Stomach (tissue), 4 donors: Measurements from ENCODE around the gene C16orf54.

Source experiments
- CTCF ChIP-seq, 7 experiments: fragments of 450-650 bp in 4 of 7; fragments of 200-600 bp in 3 of 7; sonication (generic) in 3 of 7; IDR thresholded peaks; one replicate each; pipeline ENCODE4 v1.5.1; 2016 to 2019; ENCODE audit warnings: antibody characterized with exemption in 7 of 7, control low read depth in 2 of 7, mild to moderate bottlenecking in 1 of 7
- EP300 ChIP-seq: sonication (generic); formaldehyde crosslinking; IDR thresholded peaks from one replicate; pipeline ENCODE4 v1.6.1; 2017; ENCODE audit warnings: antibody characterized with exemption
- POLR2AphosphoS5 ChIP-seq, 3 donors: sonication (generic); formaldehyde crosslinking; IDR thresholded peaks; one replicate each; pipeline ENCODE4 v1.6.1; 2016; ENCODE audit warnings: antibody characterized with exemption in 3 of 3

- TF ChIP-seq POLR2AphosphoS5 (IDR thresholded peaks at IDR 0.05) (no peak), CTCF (IDR thresholded peaks at IDR 0.05) (no peak), EP300 (no peak)
These were observed 30.1 kb upstream of the C16orf54 start for GRCh38 chr16:29775742-29776408.
